ENCODE measurements around the gene DUSP1. TPM values are rescaled to one million over a fixed set of nuclear protein-coding genes. Genes with fewer than 3 reads are reported as not detected.

DUSP1 gene
- total and polyA plus RNA-seq, 9 of the 15 experiments (the other 6 are each of a cell fraction or from before 2014, with no cell fraction given) = 2.1 to 14.2 (median 8.5) TPM

GRCh38 chr5:172791726-172792445, 20.9 kb upstream of the DUSP1 start (continued):
- TF ChIP-seq ZFP91 (CRISPR knock-in tag; IDR thresholded peaks at IDR 0.05) (no peak), NRF1 (conservative IDR thresholded peaks at IDR 0.05 in 1 of 2, IDR thresholded peaks at IDR 0.05 in 1 of 2) (no peak), FOXP4 (CRISPR knock-in tag; IDR thresholded peaks at IDR 0.05; ENCODE audit: borderline replicate concordance) (no peak), TAF15 (IDR thresholded peaks at IDR 0.05; ENCODE audit: low read depth, low read length) (no peak), HNRNPK (IDR thresholded peaks at IDR 0.05; ENCODE audit: low read depth, low read length, poor library complexity, severe bottlenecking) (no peak), CREB1 (IDR thresholded peaks at IDR 0.05) (no peak), CREB1 (CRISPR knock-in tag; IDR thresholded peaks at IDR 0.05) (no peak), ATF3 (IDR thresholded peaks at IDR 0.05) (no peak), ATF3 (CRISPR knock-in tag; conservative IDR thresholded peaks at IDR 0.05) (no peak), JUNB (CRISPR knock-in tag; conservative IDR thresholded peaks at IDR 0.05) (no peak), SMAD2 (IDR thresholded peaks at IDR 0.05; ENCODE audit: low read depth, low read length) (no peak)
